H1 (cell line): Measurements from ENCODE around the gene GLRA1. TPM values are rescaled to one million over a fixed set of nuclear protein-coding genes. Genes with fewer than 3 reads are reported as not detected.

Experiments used
- CTCF ChIA-PET: fragments of 300-600 bp; sonication (Branson Sonifier 250); formaldehyde crosslinking; loops from one replicate; lab custom pipeline; 2021; ENCODE audit not compliant: partially characterized antibody; lab: Charles Lee
- POLR2A ChIA-PET: fragments of 300-600 bp; sonication (Branson Sonifier 250); formaldehyde crosslinking; loops from one replicate; lab custom pipeline; 2021; ENCODE audit warnings: inconsistent platforms; ENCODE audit not compliant: partially characterized antibody; lab: Charles Lee
- DNase-seq, 2 experiments: peaks; one replicate each; pipeline versions ENCODE4 v3.0.0 to v3.0.0-alpha.2; 2010 to 2022; ENCODE audit warnings: low spot score in 2 of 2, low read depth in 1 of 2, mixed read lengths in 1 of 2
- FAIRE-seq: peaks from 2 replicates; lab custom pipeline; 2011; peaks lifted over from hg19 to GRCh38; lab: Jason Lieb, UNC
- H2AFZ ChIP-seq: 2 replicates; pipeline ENCODE4 v1.8.1; 2012; ENCODE audit warnings: low read length, inconsistent platforms
- H2AK5ac ChIP-seq: 2 replicates; pipeline ENCODE4 v1.6.1; 2013; ENCODE audit warnings: low read depth, low read length
- H2BK120ac ChIP-seq: replicated peaks from 2 replicates; pipeline ENCODE3; 2013; ENCODE audit warnings: low read depth, low read length, inconsistent platforms
- H2BK12ac ChIP-seq: 2 replicates; pipeline ENCODE4 v1.6.1; 2013; ENCODE audit warnings: low read depth, low read length
- H2BK15ac ChIP-seq: 2 replicates; pipeline ENCODE4 v1.6.1; 2013; ENCODE audit warnings: low read length
- H2BK20ac ChIP-seq: 2 replicates; pipeline ENCODE4 v1.6.1; 2013; ENCODE audit warnings: low read length
- H2BK5ac ChIP-seq: 2 replicates; pipeline ENCODE4 v1.6.1; 2013; ENCODE audit warnings: low read depth, low read length
- H3K14ac ChIP-seq: 2 replicates; pipeline ENCODE4 v1.6.1; 2013; ENCODE audit warnings: inconsistent platforms; ENCODE audit not compliant: insufficient read length
- H3K18ac ChIP-seq: 2 replicates; pipeline ENCODE4 v1.6.1; 2013; ENCODE audit warnings: low read length; ENCODE audit errors: extremely low read depth
- H3K23ac ChIP-seq: 2 replicates; pipeline ENCODE4 v1.6.1; 2013; ENCODE audit warnings: inconsistent platforms; ENCODE audit not compliant: insufficient read length
- H3K23me2 ChIP-seq: 2 replicates; pipeline ENCODE4 v1.6.1; 2013; ENCODE audit warnings: low read depth, low read length
- H3K27ac ChIP-seq: 2 replicates; pipeline ENCODE4 v1.6.1; 2011; ENCODE audit warnings: low read depth, low read length, inconsistent platforms
- H3K27me3 ChIP-seq, 4 experiments: replicated peaks in 1 of 4; 1 replicate in 1 of 4; 2 replicates in 3 of 4; pipeline versions ENCODE4 v1.6.1 to v1.8.1; 2011 to 2013; ENCODE audit warnings: low read length in 3 of 4, mild to moderate bottlenecking in 3 of 4, inconsistent platforms in 2 of 4, mixed read lengths in 2 of 4, moderate library complexity in 1 of 4; ENCODE audit not compliant: control insufficient read depth in 3 of 4, insufficient read depth in 3 of 4; ENCODE audit errors: extremely low read depth in 1 of 4
- H3K36me3 ChIP-seq, 4 experiments: 2 replicates each; pipeline versions ENCODE4 v1.6.1 to v1.8.1; 2011 to 2013; ENCODE audit warnings: mild to moderate bottlenecking in 4 of 4, low read length in 3 of 4, moderate library complexity in 2 of 4, control low read depth in 1 of 4, inconsistent platforms in 1 of 4; ENCODE audit not compliant: insufficient read depth in 4 of 4, control insufficient read depth in 2 of 4
- H3K4ac ChIP-seq: replicated peaks from 2 replicates; pipeline ENCODE3; 2013; ENCODE audit warnings: low read length, low read depth, mixed read lengths, inconsistent platforms; ENCODE audit not compliant: insufficient read length
- H3K4me1 ChIP-seq, 4 experiments: replicated peaks in 1 of 4; 1 replicate in 1 of 4; 2 replicates in 3 of 4; pipeline versions ENCODE4 v1.6.1 to v1.8.1; 2011 to 2013; ENCODE audit warnings: low read length in 3 of 4, inconsistent platforms in 2 of 4, mixed read lengths in 1 of 4; ENCODE audit not compliant: insufficient read depth in 4 of 4, control insufficient read depth in 3 of 4
- H3K4me2 ChIP-seq, 2 experiments: 2 replicates each; pipeline versions ENCODE4 v1.6.1 to v1.8.1; 2011 to 2013; ENCODE audit warnings: low read depth in 2 of 2, low read length in 2 of 2, control low read depth in 1 of 2, inconsistent platforms in 1 of 2, mild to moderate bottlenecking in 1 of 2; ENCODE audit not compliant: insufficient read depth in 1 of 2
- H3K4me3 ChIP-seq, 4 experiments: fragments of 200-600, 300-600 bp in 1 of 4; sonication (generic), shearing (Covaris generic), sonication (Bioruptor Twin) in 1 of 4; 2 replicates each; pipeline versions ENCODE4 v1.5.1 to v1.8.1; 2011 to 2016; ENCODE audit warnings: low read length in 4 of 4, low read depth in 3 of 4, control low read depth in 2 of 4, inconsistent platforms in 2 of 4, mild to moderate bottlenecking in 2 of 4, mixed read lengths in 1 of 4, moderate library complexity in 1 of 4; ENCODE audit not compliant: insufficient read depth in 2 of 4; ENCODE audit errors: extremely low read depth in 1 of 4
- H3K56ac ChIP-seq: replicated peaks from 2 replicates; pipeline ENCODE3; 2013; ENCODE audit warnings: low read depth, mild to moderate bottlenecking, mixed read lengths, low read length, inconsistent platforms; ENCODE audit not compliant: insufficient read length
- H3K79me1 ChIP-seq: 2 replicates; pipeline ENCODE4 v1.6.1; 2013; ENCODE audit warnings: low read depth, low read length, control low read depth
- H3K79me2 ChIP-seq, 2 experiments: 2 replicates each; pipeline versions ENCODE4 v1.6.1 to v1.8.1; 2012 to 2013; ENCODE audit warnings: low read length in 2 of 2, mild to moderate bottlenecking in 2 of 2, inconsistent platforms in 1 of 2; ENCODE audit not compliant: insufficient read depth in 2 of 2, control insufficient read depth in 1 of 2
- H3K9ac ChIP-seq, 4 experiments: replicated peaks in 1 of 4; 1 replicate in 1 of 4; 2 replicates in 3 of 4; pipeline versions ENCODE4 v1.6.1 to v1.8.1; 2011 to 2013; ENCODE audit warnings: low read depth in 3 of 4, low read length in 3 of 4, control low read depth in 2 of 4, mild to moderate bottlenecking in 2 of 4, moderate library complexity in 2 of 4, inconsistent platforms in 1 of 4; ENCODE audit errors: extremely low read depth in 1 of 4
- H3K9me3 ChIP-seq, 2 experiments: 2 replicates each; pipeline versions ENCODE4 v1.6.1 to v1.8.1; 2012 to 2013; ENCODE audit warnings: mild to moderate bottlenecking in 2 of 2, moderate library complexity in 2 of 2, control low read depth in 1 of 2, inconsistent platforms in 1 of 2, low read depth in 1 of 2, low read length in 1 of 2, mixed read lengths in 1 of 2; ENCODE audit not compliant: insufficient read depth in 2 of 2
- H4K20me1 ChIP-seq, 2 experiments: replicated peaks in 1 of 2; 2 replicates each; pipeline versions ENCODE3 to v1.8.1; 2011 to 2013; ENCODE audit warnings: inconsistent platforms in 2 of 2, low read length in 2 of 2, mild to moderate bottlenecking in 1 of 2; ENCODE audit not compliant: insufficient read depth in 2 of 2, control insufficient read depth in 1 of 2
- H4K5ac ChIP-seq: 2 replicates; pipeline ENCODE4 v1.6.1; 2013; ENCODE audit warnings: low read length, low read depth, mixed read lengths, inconsistent platforms; ENCODE audit not compliant: insufficient read length
- H4K8ac ChIP-seq: 2 replicates; pipeline ENCODE4 v1.8.0; 2013; ENCODE audit warnings: mild to moderate bottlenecking, moderate library complexity, low read length, inconsistent platforms; ENCODE audit not compliant: insufficient read depth; ENCODE audit errors: extremely low read depth
- H4K91ac ChIP-seq: replicated peaks from 2 replicates; pipeline ENCODE3; 2013; ENCODE audit warnings: low read length, mixed read lengths, inconsistent platforms; ENCODE audit not compliant: insufficient read length
- CHD1 ChIP-seq: IDR thresholded peaks from 2 replicates; pipeline ENCODE4 v1.6.1; 2012; ENCODE audit warnings: low read depth, low read length, improper control_type of control experiment
- JUND ChIP-seq: IDR thresholded peaks from 2 replicates; pipeline ENCODE4 v1.6.1; 2011; ENCODE audit warnings: mild to moderate bottlenecking, improper control_type of control experiment, low read length
- POU5F1 ChIP-seq: IDR thresholded peaks from 2 replicates; pipeline ENCODE4 v1.6.1; 2011; ENCODE audit warnings: low read depth, mild to moderate bottlenecking, low read length, moderate library complexity
- WGBS, 2 experiments: shearing (Covaris generic) in 1 of 2; methylation state at CpG; one replicate each; pipeline versions ENCODE4 v1.1.6 to v1.1.7; 2013 to 2015; ENCODE audit warnings: low lambda C conversion rate in 2 of 2, mixed read lengths in 2 of 2, inconsistent platforms in 1 of 2, low coverage in 1 of 2, missing lambda C conversion rate in 1 of 2; ENCODE audit not compliant: insufficient replicate concordance in 2 of 2, insufficient coverage in 1 of 2, insufficient read length in 1 of 2; ENCODE audit errors: extremely low coverage in 1 of 2, missing lambda C conversion rate in 1 of 2; 5-methylcytosine and 5-hydroxymethylcytosine counted together
- polyA plus RNA-seq, 7 experiments: library from polyadenylated mRNA; depleted of rRNA in 3 of 7; stranded (reverse) in 5 of 7; unstranded in 2 of 7; fragments of >200 nt in 5 of 7; fragments of 200-250 nt in 2 of 7; gene quantifications; 1 replicate in 5 of 7; 2 replicates in 1 of 7; 4 replicates in 1 of 7; pipeline versions ENCODE4 v1.2.1 to v1.2.3, GENCODE V29; 2011 to 2013; ENCODE audit warnings: missing spikeins in 2 of 7, mixed read lengths in 2 of 7
- total RNA-seq: library from RNA; stranded (reverse); fragmentation: NEBNext Ultra II Directional; extraction: Animal tissue kit (Norgen Biotek cat#: 25700); gene quantifications from 2 replicates; pipeline ENCODE4 v1.2.1, GENCODE V29; 2021

The GLRA1 gene
- total and polyA plus RNA-seq, 2 of the 8 experiments (the other 6 are each of a cell fraction or from before 2014, with no cell fraction given): not detected

DNA sequence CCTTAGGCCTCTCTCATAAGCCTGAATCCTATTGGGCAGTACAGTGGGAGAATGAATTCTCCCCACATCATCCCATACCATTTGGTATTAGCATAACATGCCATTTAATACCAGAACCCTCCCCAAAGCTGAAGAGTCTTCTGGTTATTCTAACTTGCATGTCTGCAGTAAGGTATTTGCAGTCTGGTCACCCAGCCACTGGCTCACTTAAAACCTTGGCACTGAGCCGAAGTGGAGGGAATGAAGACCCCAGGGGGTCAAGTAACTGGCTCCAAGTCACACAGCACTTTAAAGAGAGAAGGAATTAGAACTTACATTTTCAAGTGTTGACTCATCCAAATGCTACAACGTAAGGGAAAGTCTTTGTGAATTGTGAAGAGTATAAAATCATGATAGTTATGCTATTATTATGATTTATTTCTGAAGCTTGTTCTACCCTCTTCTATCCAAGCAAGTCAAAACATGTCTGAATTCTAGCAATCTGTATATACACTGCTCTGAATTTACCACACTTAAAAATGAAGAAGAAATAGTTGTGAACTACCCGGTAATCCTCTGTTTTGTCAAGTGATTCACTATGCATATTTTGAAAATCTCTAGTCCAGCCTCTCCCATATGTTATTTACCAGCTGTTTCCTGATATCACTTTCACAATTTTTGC lies 28.5 kb downstream of the GLRA1 start:
- H3K14ac ChIP-seq: no peak overlapping the region
- no peak overlapping the region for H3K56ac ChIP-seq
- no peaks in the 10 kb centered on the region for H3K9me3 ChIP-seq
- no peak overlapping the region for H3K4ac ChIP-seq
- no peaks in the 10 kb centered on the region for H3K36me3 ChIP-seq
- H3K18ac ChIP-seq: no peak overlapping the region
- no peaks in the 10 kb centered on the region; the same call in 1 of the 2 replicates for H3K23me2 ChIP-seq
- H2BK20ac ChIP-seq: no peak overlapping the region
- peak; percentile 84 for FAIRE-seq
- H3K27ac ChIP-seq: no peak overlapping the region
- H3K9ac ChIP-seq: no peak overlapping the region
- DNase-seq: peak in 1 of 2 experiments; percentile 51
- H2BK5ac ChIP-seq: no peak overlapping the region
- H2BK15ac ChIP-seq: no peak overlapping the region
- H3K23ac ChIP-seq: no peak overlapping the region
- no peaks in the 10 kb centered on the region for H4K20me1 ChIP-seq
- no peak overlapping the region for H4K91ac ChIP-seq
- no peak overlapping the region for H2BK120ac ChIP-seq
- H2AK5ac ChIP-seq: no peak overlapping the region
- ChIA-PET CTCF (interaction anchor here (0.6 to 1.5 kb wide), 7 partner anchors 28 to 328 kb away, joined by 3 to 4 read pairs (median 3); no protein-coding TSS in a partner anchor), POLR2A (no interaction called here)
- no peak overlapping the region for H2BK12ac ChIP-seq
- H3K79me1 ChIP-seq: no peaks in the 10 kb centered on the region
- H2AFZ ChIP-seq: no peak overlapping the region
- no peak overlapping the region for H3K4me3 ChIP-seq
- no peak overlapping the region for H4K5ac ChIP-seq
- H3K79me2 ChIP-seq: no peaks in the 10 kb centered on the region
- TF ChIP-seq CHD1: no peak
- TF ChIP-seq POU5F1: no peak
- peak; percentile 59; the same call in 1 of the 2 replicates for TF ChIP-seq JUND
- WGBS, 2 experiments: 53% methylated on average over 3 of the region's 3 CpGs; no CpG with 5 or more reads in 1 of the 2 experiments
- H3K4me2 ChIP-seq: no peak overlapping the region
- H3K4me1 ChIP-seq: peaks cover 0 to 6% (median 3%) of the 10 kb centered on the region in 4 experiments; a peak in 3 of 7 replicates
- H4K8ac ChIP-seq: no peak overlapping the region
- H3K27me3 ChIP-seq: peaks cover 19 to 33% (median 24%) of the 10 kb centered on the region in 4 experiments
